Measurements from ENCODE around the gene PASK. TPM values are rescaled to one million over a fixed set of nuclear protein-coding genes. Genes with fewer than 3 reads are reported as not detected.

Gene PASK
- total RNA-seq, 2 donors from 2014 or later = 12.3 to 14.8 TPM

DNA sequence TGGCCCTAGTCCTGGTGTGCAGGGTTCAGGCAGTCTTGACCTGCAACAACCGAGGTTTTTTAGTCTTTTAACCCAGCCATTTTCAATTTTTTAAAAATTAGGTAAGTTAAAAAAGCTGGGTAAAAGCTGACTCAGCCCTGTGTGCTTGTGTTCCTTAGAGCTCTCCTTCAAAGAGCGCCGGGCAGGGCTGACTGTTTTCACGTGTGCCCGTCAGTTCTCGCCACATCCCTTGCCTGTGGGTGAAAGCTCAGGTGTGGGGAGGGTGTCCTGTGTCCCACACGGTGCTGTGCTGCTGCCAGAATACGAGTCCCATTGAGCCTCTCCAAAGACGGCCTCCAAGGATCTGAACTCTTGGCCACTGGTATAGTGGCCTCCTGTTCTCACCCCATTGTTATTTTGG is 33.9 kb upstream of the PASK start:
- intact Hi-C loops (cut with DNase I, micrococcal nuclease) = no loop called here
- peak in 1 of 2 donors; percentile 12 for DNase-seq
- no peak for ATAC-seq

DNA sequence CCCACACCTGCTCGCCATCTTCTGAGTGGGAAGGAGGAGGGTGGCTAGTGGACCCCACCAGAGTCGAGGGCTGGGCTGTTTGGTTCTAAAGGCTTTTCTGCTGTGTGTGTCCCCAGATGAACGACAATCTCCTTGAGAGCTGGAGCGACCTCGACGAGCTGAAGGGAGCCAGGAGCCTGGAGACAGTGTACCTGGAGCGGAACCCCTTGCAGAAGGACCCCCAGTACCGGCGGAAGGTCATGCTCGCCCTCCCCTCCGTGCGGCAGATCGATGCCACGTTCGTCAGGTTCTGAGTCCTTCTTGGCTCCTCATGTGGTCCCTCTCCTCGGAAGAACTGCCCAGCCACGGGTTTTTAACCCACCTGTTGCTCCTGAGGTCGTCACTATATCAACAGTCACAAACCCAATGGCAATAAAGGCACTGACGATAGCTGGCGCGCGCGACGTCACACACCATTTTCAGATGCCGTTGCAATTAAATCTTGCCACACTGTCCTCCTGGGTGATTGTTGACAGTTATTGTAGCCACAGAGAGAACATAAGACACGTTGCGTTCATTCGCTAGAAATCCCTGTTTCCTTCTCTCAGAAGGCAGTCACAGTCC is 33.4 kb upstream of the PASK start:
- intact Hi-C loops (cut with DNase I, micrococcal nuclease) = no loop called here
- DNase-seq = peak in 1 of 2 donors; percentile 14
- ATAC-seq = no peak

DNA sequence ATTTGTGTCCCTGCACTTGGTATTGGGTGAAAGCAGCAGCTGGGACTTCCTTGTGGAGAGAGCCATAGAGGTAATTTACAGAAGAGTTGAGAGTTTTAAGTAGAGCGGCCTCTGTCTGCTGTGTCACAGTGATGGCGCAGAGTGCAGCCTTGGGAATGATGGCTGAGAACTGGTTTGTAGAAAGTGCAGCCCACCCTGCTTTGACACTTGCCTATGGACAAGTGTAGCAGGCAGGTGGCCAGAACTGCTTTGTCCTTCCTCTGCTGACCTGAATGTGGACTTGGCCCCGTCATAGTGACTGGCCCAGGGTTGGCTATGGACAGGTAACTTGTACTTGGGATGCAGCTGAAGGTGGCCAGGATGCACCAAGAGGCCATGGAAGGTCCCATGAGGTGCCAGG is 32.9 kb upstream of the PASK start:
- ATAC-seq (no peak), DNase-seq (peak in 1 of 2 donors; percentile 13)
- intact Hi-C loops (cut with DNase I, micrococcal nuclease) = no loop called here

DNA sequence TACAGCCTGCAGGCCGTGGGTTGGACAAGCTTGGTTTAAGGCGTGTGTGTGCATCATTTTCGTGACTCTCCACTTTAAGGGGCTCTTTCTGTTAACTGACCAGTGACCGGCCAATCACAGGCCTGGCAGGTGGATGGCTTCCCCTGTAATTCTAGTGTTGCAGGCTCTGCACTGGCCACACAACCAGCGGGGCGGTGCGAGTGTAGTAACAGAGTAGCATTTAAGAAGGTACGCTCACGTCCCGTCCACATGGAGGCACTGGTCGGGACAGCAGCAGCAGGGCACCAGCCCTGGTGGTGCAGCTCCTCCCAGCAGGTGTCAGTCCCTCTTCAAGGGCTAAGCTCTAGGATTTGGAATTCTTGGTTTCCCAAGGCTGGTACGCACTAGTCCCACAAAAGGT is 31.2 kb upstream of the PASK start:
- ATAC-seq (no peak), DNase-seq (peak in 1 of 2 donors; percentile 12)
- intact Hi-C loops (cut with DNase I, micrococcal nuclease) = no loop called here

DNA sequence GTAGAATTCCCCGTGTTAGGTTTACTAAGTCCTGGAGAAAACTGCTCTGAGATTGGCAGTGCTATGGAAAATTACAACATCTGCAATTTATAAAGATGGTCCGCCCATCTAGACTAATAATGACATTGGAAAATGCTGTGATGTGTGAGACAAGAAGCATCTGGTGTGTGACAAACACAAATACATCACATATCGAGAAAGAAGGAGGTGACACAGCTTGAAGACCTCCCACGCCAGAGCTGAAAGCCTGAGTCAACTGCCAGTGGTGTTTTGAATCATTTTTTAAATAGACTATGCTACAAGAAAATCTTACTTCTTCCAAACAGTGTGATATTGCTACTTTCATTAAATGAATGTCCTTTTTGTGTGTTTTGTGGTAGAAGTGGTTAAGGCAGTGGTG is 30.6 kb upstream of the PASK start:
- intact Hi-C loops (cut with DNase I, micrococcal nuclease) = no loop called here
- DNase-seq (no peak), ATAC-seq (no peak)

DNA sequence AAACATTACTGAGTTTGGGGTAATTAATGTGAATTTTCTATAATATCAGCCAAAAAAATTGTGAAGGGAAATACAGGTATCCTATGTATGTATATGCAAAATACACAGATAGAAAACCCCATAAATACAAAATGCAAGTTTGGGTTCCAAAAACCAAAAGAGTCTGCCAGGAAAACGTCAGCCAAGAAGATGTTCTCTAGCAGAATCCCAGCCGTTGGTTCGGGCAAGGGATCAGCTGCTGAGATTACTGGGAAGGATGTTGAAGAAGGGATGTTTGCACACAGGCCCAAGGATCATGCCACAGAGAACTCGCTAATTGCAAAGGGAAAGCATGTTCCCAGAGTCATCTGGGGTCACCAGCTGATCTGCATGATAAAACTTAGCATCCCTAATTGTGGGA is 29.7 kb upstream of the PASK start:
- ATAC-seq (no peak), DNase-seq (no peak)
- intact Hi-C loops (cut with DNase I, micrococcal nuclease) = no loop called here

DNA sequence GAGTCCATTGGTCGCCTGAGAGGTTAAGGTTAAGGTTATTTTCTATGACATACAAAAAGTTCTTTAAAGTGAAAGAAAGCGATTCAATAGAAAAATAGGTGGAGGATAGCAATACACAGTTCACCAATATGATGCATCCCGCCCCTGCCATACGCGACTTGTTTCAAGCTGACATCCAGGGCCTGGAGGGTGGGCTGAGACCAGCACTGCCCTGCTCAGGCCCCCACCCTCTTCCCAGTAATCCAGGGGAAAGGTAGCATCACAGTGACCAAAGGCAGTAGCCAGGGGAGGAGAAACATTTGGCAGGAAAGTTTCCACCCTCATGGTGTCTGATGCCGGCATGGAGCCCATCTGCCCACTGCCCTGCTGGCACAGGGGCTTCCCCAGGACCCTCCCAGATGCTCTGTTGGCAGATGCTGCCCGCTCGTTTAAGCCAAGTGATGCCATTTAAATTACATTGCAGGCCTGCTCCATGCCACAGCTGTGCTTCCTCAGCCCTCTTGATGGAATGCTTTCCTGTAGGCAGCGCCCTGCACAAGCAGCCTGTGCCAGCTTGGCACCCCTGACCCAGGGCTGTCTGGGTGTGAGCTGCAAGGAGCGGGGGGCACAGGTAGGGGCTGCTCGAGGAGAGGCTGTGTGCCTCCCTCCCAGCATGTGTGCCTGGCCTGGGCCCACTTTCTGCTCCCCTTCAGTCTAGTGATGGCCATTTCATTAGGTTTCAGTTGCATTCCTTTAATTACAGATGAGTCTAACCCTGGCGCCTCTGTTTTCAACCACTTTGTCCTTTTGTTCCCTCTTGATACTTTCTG is 28.5 kb upstream of the PASK start:
- ATAC-seq (no peak), DNase-seq (no peak)
- intact Hi-C loops (cut with DNase I, micrococcal nuclease) = no loop called here

DNA sequence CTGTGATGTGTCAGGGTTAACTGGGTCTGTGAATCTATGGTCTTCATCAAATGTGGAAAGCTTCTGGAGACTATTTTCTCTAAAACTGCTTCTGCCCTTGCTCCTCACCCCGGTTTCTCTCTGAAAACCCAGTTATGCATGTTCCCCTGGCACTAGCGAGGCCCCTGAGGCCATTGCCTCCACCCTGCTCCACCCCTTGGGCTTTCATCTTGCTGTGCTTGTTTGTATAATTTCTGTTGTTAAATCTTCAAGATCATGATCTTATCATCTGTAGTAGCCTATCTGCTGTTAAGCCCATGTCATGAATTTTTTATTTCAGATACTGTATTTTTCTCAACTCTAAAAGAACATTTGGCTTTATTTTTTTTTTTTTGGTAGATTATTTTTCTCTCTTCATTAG is 24.3 kb upstream of the PASK start:
- no peak for ATAC-seq
- DNase-seq = no peak
- intact Hi-C loops (cut with DNase I, micrococcal nuclease) = no loop called here

DNA sequence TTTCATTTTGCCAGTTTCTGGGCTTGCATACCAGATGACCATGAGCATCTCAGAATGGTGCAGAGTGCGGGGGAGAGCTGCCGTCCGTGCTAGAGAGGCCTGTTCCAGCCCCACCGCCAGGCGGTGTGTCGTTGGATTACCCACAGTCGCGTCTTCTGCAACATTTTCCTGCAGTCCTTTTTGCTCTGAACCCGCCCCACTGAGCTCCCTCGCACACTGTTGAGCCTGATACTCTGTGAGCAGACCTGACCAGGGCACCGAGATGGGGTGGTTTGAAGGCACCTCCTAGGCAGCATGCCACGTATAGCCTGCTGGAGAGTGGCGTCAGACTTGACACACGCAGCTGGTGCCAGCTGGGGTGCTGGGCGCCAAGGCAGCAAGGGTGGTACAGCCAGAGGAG is 19.1 kb upstream of the PASK start:
- intact Hi-C loops (cut with DNase I, micrococcal nuclease) = no loop called here
- DNase-seq (no peak), ATAC-seq (no peak)

DNA sequence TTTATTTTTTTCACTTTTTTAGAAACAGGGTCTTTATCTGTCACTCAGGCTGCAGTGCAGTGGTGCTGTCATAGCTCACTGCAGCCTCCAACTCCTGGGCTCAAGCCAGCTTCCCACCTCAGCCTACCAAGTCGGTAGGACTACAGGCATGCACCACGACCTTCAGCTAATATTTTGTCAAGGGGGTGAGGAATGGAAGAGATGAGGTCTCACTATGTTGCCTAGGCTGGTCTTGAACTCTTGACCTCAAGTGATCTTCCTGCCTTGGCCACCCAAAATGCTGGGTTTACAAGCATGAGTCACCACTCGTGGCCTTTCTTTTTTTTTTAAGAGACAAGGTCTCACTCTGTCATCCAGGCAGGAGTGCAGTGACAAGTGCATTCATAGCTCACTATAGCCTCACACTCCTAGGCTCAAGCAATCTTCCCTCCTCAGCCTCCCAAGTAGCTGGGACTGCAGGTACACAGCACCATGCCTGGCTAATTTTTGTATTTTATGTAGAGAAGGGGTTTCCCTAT is 14.4 kb upstream of the PASK start:
- intact Hi-C loops (cut with DNase I, micrococcal nuclease) = no loop called here
- DNase-seq (no peak), ATAC-seq (no peak)

DNA sequence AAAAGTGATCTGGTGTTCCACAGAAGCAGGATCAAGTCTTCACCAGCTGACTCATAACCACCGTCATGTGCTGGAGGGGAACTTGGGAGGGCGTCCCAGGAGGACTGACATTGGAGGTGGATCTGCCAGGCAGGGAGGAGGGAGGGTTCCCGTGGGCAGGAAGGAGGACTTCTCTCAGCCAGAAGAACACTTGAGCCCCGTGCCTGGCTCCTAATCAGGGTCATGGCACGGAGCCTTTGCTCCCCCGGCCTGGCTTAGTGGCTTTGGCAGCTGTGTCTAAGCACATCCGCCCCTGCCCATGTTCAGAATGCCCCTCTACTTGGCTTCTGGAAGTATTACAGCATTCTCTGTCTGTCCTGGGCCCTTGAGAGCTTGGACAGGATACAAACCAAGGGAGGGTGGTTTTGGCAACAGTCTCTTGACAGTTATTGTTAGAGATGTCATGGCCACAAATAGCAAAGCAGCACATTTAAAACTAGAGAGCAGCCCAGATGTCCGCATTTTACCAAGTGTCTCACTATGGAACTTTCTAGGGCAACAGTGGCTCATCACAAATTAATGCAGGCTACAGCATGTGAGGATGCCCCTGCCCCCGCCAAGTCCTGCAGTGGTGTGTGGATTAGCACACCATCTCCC is 12.5 kb upstream of the PASK start:
- DNase-seq = peak; percentile 23 to 64
- intact Hi-C loops (cut with DNase I, micrococcal nuclease) = no loop called here
- peak; percentile 29 for ATAC-seq

DNA sequence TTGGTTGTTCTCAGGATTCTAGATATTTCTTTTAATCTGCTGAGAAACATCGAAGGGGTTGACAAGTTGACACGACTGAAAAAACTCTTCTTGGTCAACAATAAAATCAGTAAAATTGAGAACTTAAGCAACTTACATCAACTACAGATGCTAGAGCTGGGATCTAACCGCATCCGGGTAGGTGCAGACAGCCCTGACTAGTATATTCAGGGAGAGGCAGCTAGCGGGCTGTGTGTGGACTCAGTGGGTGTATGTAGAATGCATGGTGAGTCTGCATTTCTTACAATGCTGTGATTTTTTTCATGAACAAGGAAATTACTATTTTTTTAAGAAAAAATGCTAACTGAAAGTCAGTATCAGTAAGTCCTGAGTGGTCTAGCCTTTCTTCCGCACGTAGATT is 11.0 kb upstream of the PASK start:
- intact Hi-C loops (cut with DNase I, micrococcal nuclease) = no loop called here
- DNase-seq (no peak), ATAC-seq (no peak)

DNA sequence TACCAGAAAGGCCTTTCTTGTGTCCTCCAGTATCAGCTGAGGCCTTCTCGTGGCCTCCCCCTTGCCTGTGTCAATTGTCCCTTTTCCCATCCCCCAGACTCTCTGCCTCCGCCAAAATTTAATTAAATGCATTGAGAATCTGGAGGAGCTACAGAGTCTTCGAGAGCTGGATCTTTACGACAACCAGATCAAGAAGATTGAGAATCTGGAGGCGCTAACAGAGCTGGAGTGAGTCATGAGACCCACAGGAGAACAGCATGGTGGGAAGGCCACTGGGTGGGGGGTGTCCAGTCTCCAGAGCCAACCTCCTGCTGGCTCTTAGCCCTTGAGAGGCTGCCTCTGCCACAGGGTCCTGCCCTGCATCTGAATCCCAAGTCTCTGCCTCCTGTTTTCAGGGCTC is 9.8 kb upstream of the PASK start:
- ATAC-seq = no peak
- intact Hi-C loops (cut with DNase I, micrococcal nuclease) = no loop called here
- no peak for DNase-seq

DNA sequence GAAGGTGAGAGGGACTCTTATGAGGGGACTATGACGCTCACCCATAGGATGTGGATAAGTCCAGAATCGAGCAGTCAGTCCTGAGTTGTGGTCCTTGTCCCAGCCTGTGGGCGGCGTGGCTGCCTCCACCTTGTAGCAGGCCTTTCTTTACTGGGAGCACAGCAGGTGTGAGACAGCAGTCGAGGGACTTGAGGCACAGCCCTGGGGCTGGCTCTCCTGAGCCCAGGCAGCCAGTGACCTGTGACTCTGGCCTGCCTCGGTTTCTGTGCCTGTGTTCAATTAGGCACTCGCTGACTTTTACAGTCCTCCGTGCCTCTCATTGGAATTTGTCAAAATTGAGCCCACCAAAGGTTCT is 9.3 kb upstream of the PASK start:
- DNase-seq (no peak), ATAC-seq (no peak)
- intact Hi-C loops (cut with DNase I, micrococcal nuclease) = no loop called here

DNA sequence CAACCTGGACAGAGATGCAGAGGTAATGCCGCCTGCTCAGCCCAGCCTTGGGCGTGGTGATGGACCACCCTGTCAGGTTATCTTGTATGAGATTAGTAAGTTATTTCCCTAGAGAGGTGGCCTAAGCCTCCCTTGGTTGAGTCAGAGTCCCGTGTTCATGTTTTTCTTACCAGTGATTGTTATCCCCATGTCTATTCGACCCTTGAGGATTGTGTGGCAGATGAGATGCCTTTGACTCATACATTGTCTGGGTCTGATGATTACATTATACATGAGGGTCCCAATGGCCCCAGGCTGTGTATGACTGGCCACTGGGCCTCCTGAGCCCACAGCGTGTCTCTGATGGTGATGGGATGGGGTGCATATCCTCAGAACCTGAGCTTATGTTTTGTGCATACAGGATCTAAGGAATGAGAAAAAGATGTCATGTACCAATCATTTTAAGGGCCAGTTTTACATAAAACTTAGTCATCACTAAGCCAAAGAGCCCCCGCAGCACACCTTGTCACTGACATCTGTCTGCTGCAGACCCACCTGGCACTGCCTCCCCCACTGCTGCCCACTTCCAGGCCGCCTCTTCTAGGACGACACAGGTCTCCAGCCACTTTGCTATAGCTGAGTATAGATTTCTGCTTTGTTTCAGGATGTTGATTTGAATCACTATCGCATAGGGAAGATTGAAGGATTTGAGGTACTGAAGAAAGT is 8.7 kb upstream of the PASK start:
- intact Hi-C loops (cut with DNase I, micrococcal nuclease) = no loop called here
- no peak for ATAC-seq

DNA sequence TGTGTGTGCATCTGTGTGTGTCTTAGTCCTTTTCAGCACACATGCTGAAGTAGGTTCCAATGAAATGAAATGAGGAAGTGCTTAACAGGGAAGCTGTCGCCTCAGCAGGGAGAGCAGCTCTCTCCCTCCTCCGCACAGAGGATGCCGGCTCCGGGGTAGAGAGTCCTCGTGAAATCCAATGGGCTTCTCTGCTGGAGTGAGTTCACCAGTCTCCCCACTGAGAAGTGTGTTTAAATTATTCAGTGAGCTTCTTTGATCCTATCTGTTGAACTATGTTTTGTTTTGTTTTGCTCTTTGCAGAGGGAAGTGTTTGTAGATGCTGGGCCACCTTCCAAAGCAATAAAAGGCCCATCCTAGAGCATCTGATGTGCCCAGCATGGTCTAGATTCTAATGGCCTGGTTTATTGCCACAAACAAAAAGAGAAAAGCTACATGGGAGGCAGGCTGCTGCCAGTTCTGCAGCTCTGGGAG is 7.7 kb upstream of the PASK start:
- DNase-seq (no peak), ATAC-seq (no peak)
- intact Hi-C loops (cut with DNase I, micrococcal nuclease) = no loop called here

More for the DNA sequence above, 8.7 kb upstream of the PASK start:
- DNase-seq = no peak

DNA sequence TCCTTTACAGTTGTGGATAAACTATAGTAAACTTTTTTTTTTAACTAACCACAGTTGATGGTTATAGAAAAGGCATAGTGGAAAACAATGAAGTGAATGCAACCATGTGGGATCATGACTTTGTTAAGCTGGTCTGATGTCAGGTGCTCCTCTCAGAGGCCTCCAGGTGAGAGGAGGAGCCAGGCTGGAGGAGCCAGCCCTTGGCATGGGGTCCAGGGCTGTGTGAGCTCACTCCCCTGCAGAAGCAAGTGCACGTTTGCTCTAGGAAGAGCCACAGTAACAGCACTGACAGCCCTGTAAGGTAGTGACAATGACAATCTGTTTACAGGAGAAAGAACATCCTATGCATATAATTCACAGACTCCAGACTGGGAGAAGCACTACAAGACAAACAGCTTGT is 6.7 kb upstream of the PASK start:
- intact Hi-C loops (cut with DNase I, micrococcal nuclease) = no loop called here
- ATAC-seq (no peak), DNase-seq (no peak)

DNA sequence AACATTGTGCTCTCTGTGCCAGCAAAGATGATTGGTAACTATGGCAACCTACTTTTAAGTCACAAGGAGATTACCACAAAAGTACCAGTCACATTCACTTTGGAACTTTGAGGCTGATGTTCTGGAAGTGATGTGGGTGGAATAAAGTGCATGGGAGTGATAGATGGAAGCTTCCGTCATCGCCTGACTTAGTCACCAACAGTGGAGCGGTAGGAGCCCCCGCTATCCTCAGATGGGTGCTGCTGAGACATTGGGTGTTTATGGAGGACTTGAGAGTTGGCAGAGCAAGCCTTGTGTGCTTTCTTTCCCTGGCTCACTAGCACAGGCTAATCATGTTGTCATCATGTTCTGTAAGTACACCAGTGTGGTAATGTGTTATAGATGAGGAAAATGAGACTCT is 5.6 kb upstream of the PASK start:
- DNase-seq (no peak), ATAC-seq (no peak)
- intact Hi-C loops (cut with DNase I, micrococcal nuclease) = no loop called here

DNA sequence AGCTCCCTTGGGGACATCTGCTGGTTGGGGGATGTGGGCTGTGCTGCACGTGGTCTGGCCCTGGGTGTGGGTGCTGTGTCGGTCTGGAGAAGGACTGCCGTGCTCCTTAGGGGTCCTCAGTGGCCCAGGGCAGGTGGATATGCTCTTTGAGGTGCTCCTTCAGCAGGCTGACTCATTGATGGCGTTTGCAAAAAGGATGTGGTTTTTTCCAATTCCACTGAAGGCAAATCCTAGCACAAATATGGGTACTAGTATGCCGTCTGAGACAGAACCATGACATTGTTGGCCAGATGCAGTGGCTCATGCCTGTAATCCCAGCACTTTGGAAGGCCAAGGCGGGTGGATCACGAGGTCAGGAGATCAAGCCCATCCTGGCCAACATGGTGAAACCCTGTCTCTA is 4.3 kb upstream of the PASK start:
- intact Hi-C loops (cut with DNase I, micrococcal nuclease) = no loop called here
- ATAC-seq (no peak), DNase-seq (no peak)
